OCI-LY1 (cell line): Measurements from ENCODE around the gene SLC27A1.

Experiments
- CTCF ChIP-seq: fragments of 200-600 bp; sonication (generic), shearing (Covaris generic); IDR thresholded peaks from 2 replicates; pipeline ENCODE4 v1.5.1; 2017; ENCODE audit warnings: mild to moderate bottlenecking, antibody characterized with exemption, low read length, moderate library complexity, mixed read lengths
- EZH2 ChIP-seq: fragments of 200-600 bp; sonication (generic), shearing (Covaris generic); IDR thresholded peaks from 2 replicates; pipeline ENCODE4 v1.8.0; 2017; ENCODE audit warnings: borderline replicate concordance, mixed run types, mild to moderate bottlenecking, antibody characterized with exemption, low read length, moderate library complexity, mixed read lengths

GRCh38 chr19:17532557-17532956 is 62.2 kb downstream of the SLC27A1 start:
- TF ChIP-seq CTCF (no peak), EZH2 (no peak)
